ENCODE data around the gene SDC1.

Gene SDC1

DNA sequence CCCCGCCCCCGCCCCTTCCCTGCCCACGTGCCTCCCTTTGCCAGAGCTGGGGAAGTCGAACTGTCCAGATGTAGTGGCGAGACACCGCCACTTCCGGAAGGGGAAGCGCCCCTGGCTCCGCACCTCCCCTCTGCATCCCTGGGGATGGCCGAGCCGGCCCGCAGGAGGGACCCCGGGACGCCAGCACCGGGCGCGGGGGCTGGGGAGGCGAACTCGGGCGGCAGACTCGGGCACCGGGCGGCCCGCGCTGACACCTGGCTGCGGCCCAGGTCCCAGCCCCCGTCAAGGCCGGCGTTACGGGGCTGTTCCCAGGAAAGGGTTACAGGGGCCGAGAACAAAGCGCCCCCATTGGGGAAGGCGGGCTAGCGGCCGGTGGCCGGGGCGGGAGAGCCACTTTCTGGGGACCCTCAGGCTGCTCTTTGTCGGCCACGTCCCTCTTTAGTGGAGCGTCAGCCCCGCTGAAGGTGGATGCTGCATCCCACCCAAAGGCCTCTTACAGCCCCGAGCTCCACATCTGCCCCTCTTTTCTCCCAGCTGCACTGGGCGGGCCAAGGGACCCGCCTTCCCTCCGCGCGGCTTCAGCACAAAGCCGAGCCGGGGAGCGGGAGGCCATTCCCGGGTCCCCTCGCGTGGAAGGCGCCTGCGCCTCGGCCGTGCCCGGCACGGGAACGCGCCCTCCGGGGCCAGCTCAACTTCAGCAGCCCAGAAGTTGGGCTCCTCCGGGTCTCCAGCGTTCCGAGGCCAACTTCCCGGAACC, 1.3 kb downstream of the SDC1 start:
- peak overlapping the region; percentile 59 to 86 (median 78) for H3K9ac ChIP-seq
- peak overlapping the region; percentile 94 to 100 (median 99) for H3K4me2 ChIP-seq
- no peak for TF ChIP-seq Cebpa-rat (IDR thresholded peaks at IDR 0.05)
- peaks cover 21 to 43% (median 29%) of the 10 kb centered on the region in 11 experiments; a peak in 19 of 22 replicates for H3K27me3 ChIP-seq
- no peaks in the 10 kb centered on the region; a peak in 1 of 22 replicates for H3K36me3 ChIP-seq
- no peaks in the 10 kb centered on the region for H3K9me3 ChIP-seq (replicated peaks in 1 of 11)
- H3K27ac ChIP-seq = peak overlapping the region in 9 of 11 experiments; percentile 40 to 75 (median 68); a peak in 17 of 22 replicates
- H3K4me3 ChIP-seq = peak overlapping the region; percentile 65 to 80 (median 76)
- peaks cover 0 to 19% (median 0%) of the 10 kb centered on the region in 11 experiments; a peak in 4 of 22 replicates for H4K20me1 ChIP-seq
- peaks cover 5 to 62% (median 50%) of the 10 kb centered on the region in 10 experiments; a peak in 17 of 20 replicates for H3K4me1 ChIP-seq

DNA sequence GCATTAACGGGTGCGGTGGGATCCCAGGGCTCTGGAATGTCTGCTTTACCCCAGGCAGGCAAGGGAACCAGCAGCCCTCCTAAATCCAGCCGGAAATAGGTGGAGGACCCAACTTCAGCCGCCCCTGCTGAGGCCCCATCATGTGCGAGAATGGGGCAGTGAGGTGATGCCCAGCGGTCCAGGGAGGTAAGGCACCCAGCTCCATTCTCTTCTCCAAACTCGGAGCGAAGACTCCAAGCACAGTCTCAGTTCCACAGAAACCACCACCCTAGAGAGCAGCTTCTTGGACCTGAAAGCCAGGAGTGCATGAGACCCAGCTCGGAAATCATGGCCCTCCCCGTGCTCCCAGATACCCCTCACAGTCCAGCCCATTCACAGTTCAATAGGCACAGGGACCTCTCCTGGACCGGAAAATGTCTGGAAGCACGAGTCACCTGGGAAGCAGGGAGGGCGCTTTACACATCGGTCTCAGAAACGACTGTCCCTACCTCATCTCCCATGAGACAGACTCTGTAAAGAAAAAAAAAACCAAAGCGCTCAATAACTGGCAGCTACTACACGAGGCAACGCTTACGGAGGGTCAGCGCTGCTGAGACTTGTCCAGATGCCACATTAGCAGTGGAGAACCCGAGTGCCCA, 2.0 kb downstream of the SDC1 start:
- Histone ChIP-seq H3K9me3 (replicated peaks in 1 of 11) (no peaks in the 10 kb centered on the region), H3K4me3 (peak overlapping the region; percentile 65 to 80 (median 76)), H3K36me3 (no peaks in the 10 kb centered on the region; a peak in 1 of 22 replicates), H3K27ac (peak overlapping the region in 2 of 11 experiments; percentile 24 to 75; a peak in 1 of 22 replicates), H3K4me1 (peaks cover 5 to 68% (median 54%) of the 10 kb centered on the region in 10 experiments; a peak in 18 of 20 replicates), H3K9ac (peak overlapping the region in 8 of 11 experiments; percentile 70 to 86 (median 79); a peak in 14 of 22 replicates), H3K4me2 (peak overlapping the region; percentile 94 to 100 (median 99)), H3K27me3 (peaks cover 21 to 43% (median 29%) of the 10 kb centered on the region in 11 experiments; a peak in 19 of 22 replicates), H4K20me1 (peaks cover 0 to 19% (median 0%) of the 10 kb centered on the region in 11 experiments; a peak in 4 of 22 replicates)
- TF ChIP-seq Cebpa-rat (IDR thresholded peaks at IDR 0.05) = no peak

DNA sequence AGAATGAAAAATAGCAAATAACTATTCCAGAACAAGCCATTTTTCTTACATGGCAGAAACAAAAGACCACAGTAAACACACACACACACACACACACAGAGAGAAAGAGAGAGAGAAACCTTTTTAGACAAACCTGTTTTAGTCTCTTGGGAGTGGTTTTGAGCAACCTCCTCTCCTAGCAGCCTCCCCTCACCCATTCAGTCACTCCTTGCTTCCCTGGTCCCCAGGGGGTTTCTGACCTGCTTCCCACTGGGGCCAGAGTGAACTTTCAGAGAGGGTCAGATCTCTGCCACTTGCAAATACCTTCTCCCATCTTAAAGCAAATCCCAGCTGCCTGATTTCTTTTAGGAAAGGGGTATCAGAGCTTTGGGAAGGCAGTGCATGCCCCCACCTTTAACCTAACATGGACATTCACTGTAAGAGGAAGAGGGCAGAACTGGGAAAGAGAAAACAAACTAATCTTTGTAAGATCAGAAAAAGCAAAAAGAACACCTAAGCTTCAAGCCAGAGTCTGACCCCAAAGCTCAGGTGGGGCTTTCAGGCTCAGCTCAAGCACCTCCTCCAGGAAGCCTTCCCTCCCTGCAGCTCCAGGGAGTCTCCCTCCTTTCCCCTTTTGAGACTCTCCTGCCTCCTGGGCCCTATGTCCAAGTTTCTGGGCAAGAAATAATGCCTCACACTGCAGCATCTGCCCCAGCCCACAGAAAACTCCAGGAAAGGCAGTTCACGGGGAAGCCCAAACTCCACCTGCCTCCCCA, 2.7 kb downstream of the SDC1 start:
- Histone ChIP-seq H4K20me1 (peaks cover 0 to 19% (median 0%) of the 10 kb centered on the region in 11 experiments; a peak in 4 of 22 replicates), H3K9me3 (replicated peaks in 1 of 11) (no peaks in the 10 kb centered on the region), H3K27ac (0 out of 22 replicates have a peak overlapping the region, but pooled peaks of 1 of the 11 experiments have one; percentile 24), H3K36me3 (no peaks in the 10 kb centered on the region; a peak in 1 of 22 replicates), H3K4me3 (peak overlapping the region in 3 of 10 experiments; percentile 76 to 79 (median 77); a peak in 2 of 20 replicates), H3K27me3 (peaks cover 21 to 43% (median 29%) of the 10 kb centered on the region in 11 experiments; a peak in 19 of 22 replicates), H3K4me1 (peaks cover 5 to 75% (median 61%) of the 10 kb centered on the region in 10 experiments; a peak in 18 of 20 replicates), H3K9ac (peak overlapping the region in 4 of 11 experiments; percentile 24 to 86 (median 84); a peak in 6 of 22 replicates), H3K4me2 (peak overlapping the region in 9 of 11 experiments; percentile 97 to 100 (median 99); a peak in 18 of 22 replicates)
- no peak for TF ChIP-seq Cebpa-rat (IDR thresholded peaks at IDR 0.05)

DNA sequence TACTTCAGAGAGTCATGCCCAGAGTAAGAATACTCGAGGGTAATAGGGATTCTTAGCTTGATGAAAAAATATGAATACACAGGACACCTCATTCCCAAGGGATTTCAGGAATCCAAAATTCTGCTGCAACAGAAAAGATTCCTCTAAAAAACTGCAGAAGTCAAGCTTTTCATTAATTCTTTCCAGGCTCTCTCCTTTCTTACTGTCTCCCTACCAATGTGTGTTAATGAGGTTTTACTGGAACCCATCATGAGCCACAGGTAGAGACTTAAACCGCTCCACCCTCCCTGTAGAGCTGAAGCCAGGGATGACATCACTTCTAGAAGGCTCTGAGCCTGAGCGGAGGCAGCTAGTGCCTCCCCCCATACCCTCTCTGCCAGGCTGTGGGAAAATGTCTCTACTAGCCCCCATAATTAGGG, 3.4 kb downstream of the SDC1 start:
- Histone ChIP-seq H4K20me1 (peaks cover 0 to 19% (median 0%) of the 10 kb centered on the region in 11 experiments; a peak in 4 of 22 replicates), H3K27me3 (peaks cover 21 to 43% (median 29%) of the 10 kb centered on the region in 11 experiments; a peak in 19 of 22 replicates), H3K4me1 (peaks cover 5 to 80% (median 67%) of the 10 kb centered on the region in 10 experiments; a peak in 18 of 20 replicates), H3K4me3 (no peak overlapping the region), H3K36me3 (no peaks in the 10 kb centered on the region; a peak in 1 of 22 replicates), H3K4me2 (peak overlapping the region in 8 of 11 experiments; percentile 97 to 100 (median 99); a peak in 15 of 22 replicates), H3K9me3 (replicated peaks in 1 of 11) (no peaks in the 10 kb centered on the region), H3K27ac (no peak overlapping the region), H3K9ac (no peak overlapping the region)
- TF ChIP-seq Cebpa-rat (IDR thresholded peaks at IDR 0.05) = no peak

DNA sequence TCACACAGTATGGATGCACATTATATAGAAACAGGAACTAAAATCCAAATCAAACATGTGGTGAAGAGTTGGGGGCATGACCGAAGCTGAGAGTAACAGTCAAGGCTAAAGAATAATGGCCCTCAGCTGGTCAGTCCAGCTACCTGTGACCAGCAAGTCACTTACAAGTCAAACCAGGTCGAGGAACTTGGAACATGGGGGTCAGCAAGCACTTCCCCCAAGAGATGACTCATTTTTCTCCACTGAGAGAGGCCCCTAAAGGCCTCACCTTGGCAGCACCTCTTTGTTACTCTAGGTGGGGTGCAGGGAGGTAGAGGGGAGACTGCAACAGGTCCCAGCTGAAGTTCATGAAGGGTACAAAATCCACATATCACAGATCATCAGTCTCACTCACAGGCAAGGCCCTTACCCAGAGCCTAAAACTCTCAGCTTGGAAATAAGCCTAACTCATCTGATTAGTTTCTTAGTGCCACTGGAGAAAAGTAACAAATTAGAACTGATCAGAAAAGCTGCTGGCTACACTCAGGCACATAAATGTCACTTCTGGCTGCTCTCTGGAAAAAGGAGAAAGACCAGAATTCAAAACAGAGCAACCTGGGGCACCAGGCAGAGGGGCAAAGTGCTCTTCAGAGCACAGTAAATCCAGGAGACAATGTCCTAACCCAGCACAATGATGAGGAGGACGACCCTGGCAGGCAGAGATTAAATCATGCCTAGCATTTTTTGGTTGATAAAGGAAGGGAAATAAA, 4.0 kb downstream of the SDC1 start:
- Histone ChIP-seq H3K4me2 (peak overlapping the region in 5 of 11 experiments; percentile 97 to 100 (median 99); a peak in 9 of 22 replicates), H3K36me3 (no peaks in the 10 kb centered on the region; a peak in 1 of 22 replicates), H3K4me3 (no peak overlapping the region), H3K4me1 (peaks cover 5 to 75% (median 62%) of the 10 kb centered on the region in 10 experiments; a peak in 18 of 20 replicates), H3K27ac (0 out of 22 replicates have a peak overlapping the region, but pooled peaks of 1 of the 11 experiments have one; percentile 21), H3K9ac (no peak overlapping the region), H3K9me3 (replicated peaks in 1 of 11) (no peaks in the 10 kb centered on the region), H3K27me3 (peaks cover 21 to 41% (median 29%) of the 10 kb centered on the region in 11 experiments; a peak in 19 of 22 replicates), H4K20me1 (peaks cover 0 to 16% (median 0%) of the 10 kb centered on the region in 11 experiments; a peak in 3 of 22 replicates)
- no peak for TF ChIP-seq Cebpa-rat (IDR thresholded peaks at IDR 0.05)

DNA sequence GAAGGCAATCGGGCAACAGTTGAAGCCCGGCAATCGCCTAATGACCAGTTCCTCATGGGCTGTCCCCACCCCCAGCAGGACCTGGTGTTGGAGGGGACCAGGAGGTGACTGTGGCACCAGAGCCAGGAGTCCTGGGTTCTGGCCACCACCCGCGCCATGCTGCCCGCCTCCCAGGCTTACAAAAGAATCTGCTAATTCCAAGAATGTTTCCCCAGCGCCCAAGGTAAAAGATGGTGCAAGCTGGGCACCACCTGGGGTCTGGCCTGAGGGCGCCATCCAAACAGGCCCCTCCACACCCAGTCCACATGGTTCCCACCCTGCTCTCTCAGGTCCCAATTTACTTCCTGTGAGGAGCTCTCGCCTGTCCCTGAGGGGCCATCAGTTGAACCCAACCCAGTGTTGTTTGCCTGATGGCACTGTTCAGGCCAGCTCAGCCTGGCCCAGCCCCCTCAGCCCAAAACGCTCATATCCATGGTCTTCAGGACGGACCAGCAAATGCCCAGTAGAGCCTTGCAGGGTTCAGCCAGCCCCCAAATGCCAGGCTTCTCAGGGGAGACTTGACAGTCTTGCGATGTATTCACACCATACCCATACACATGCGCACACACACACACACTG, 5.1 kb downstream of the SDC1 start:
- H3K27ac ChIP-seq = no peak overlapping the region
- peaks cover 0 to 79% (median 63%) of the 10 kb centered on the region in 10 experiments; a peak in 16 of 20 replicates for H3K4me1 ChIP-seq

More for the DNA sequence above, 5.1 kb downstream of the SDC1 start:
- H3K36me3 ChIP-seq = no peaks in the 10 kb centered on the region; a peak in 1 of 22 replicates
- H4K20me1 ChIP-seq = peaks cover 0 to 11% (median 0%) of the 10 kb centered on the region in 11 experiments; a peak in 3 of 22 replicates
- no peak overlapping the region for H3K4me3 ChIP-seq
- H3K4me2 ChIP-seq = peak overlapping the region in 5 of 11 experiments; percentile 0 to 36 (median 24); a peak in 6 of 22 replicates
- peaks cover 21 to 32% (median 28%) of the 10 kb centered on the region in 11 experiments; a peak in 19 of 22 replicates for H3K27me3 ChIP-seq
- no peak for TF ChIP-seq Cebpa-rat (IDR thresholded peaks at IDR 0.05)
- H3K9ac ChIP-seq = no peak overlapping the region
- no peaks in the 10 kb centered on the region for H3K9me3 ChIP-seq (replicated peaks in 1 of 11)
